Liver (tissue), 9 donors: Measurements from ENCODE around the gene MIER3. TPM values are rescaled to one million over a fixed set of nuclear protein-coding genes. Genes with fewer than 3 reads are reported as not detected.

Experiments
- DNase-seq: peaks from one replicate; pipeline ENCODE4 v3.0.0-alpha.2; 2017; ENCODE audit warnings: low spot score
- H3K27ac ChIP-seq, 2 donors: one replicate each; pipeline ENCODE4 v1.7.0; 2013; ENCODE audit warnings: inconsistent platforms in 2 of 2, low read length in 2 of 2, control low read depth in 1 of 2, low read depth in 1 of 2, mild to moderate bottlenecking in 1 of 2
- H3K27me3 ChIP-seq, 4 donors: one replicate each; pipeline versions ENCODE4 v1.6.1 to v1.7.0; 2013; ENCODE audit warnings: low read length in 3 of 4, inconsistent platforms in 1 of 4, mild to moderate bottlenecking in 1 of 4, moderate library complexity in 1 of 4; ENCODE audit not compliant: control insufficient read depth in 4 of 4, insufficient read depth in 4 of 4
- H3K36me3 ChIP-seq, 4 donors: one replicate each; pipeline versions ENCODE4 v1.6.1 to v1.7.0; 2013; ENCODE audit warnings: low read length in 3 of 4, mild to moderate bottlenecking in 3 of 4, low read depth in 1 of 4, moderate library complexity in 1 of 4; ENCODE audit not compliant: control insufficient read depth in 4 of 4, insufficient read depth in 3 of 4
- H3K4me1 ChIP-seq, 4 donors: one replicate each; pipeline versions ENCODE4 v1.6.1 to v1.7.0; 2013; ENCODE audit warnings: low read length in 3 of 4, mild to moderate bottlenecking in 3 of 4, moderate library complexity in 1 of 4; ENCODE audit not compliant: control insufficient read depth in 4 of 4, insufficient read depth in 4 of 4
- H3K4me3 ChIP-seq, 3 donors: one replicate each; pipeline versions ENCODE4 v1.6.1 to v1.7.0; 2013; ENCODE audit warnings: low read length in 3 of 3, control low read depth in 1 of 3, low read depth in 1 of 3, mild to moderate bottlenecking in 1 of 3
- H3K9ac ChIP-seq, 2 donors: one replicate each; pipeline ENCODE4 v1.7.0; 2013; ENCODE audit warnings: low read length in 2 of 2, mild to moderate bottlenecking in 2 of 2, moderate library complexity in 2 of 2, control low read depth in 1 of 2, low read depth in 1 of 2
- H3K9me3 ChIP-seq, 4 donors: one replicate each; pipeline versions ENCODE4 v1.6.1 to v1.7.0; 2013; ENCODE audit warnings: low read length in 3 of 4; ENCODE audit not compliant: control insufficient read depth in 4 of 4
- ATF3 ChIP-seq: IDR thresholded peaks from 2 replicates; pipeline ENCODE4 v1.6.1; 2016; ENCODE audit warnings: antibody characterized with exemption
- CTCF ChIP-seq: fragments of 150-350 bp; IDR thresholded peaks from 2 replicates; pipeline ENCODE4 v1.5.1; 2017; ENCODE audit warnings: improper control_type of control experiment, low read depth, low read length; ENCODE audit not compliant: missing input control
- EGR1 ChIP-seq, 2 donors: IDR thresholded peaks; 2 replicates each; pipeline ENCODE4 v1.6.1; 2016 to 2018; ENCODE audit warnings: antibody characterized with exemption in 2 of 2, low read depth in 2 of 2
- FOXA1 ChIP-seq: IDR thresholded peaks from 2 replicates; pipeline ENCODE4 v1.6.1; 2016; ENCODE audit warnings: antibody characterized with exemption
- FOXA2 ChIP-seq: IDR thresholded peaks from 2 replicates; pipeline ENCODE4 v1.6.1; 2016; ENCODE audit warnings: antibody characterized with exemption
- GABPA ChIP-seq, 2 donors: IDR thresholded peaks in 1 of 2; conservative IDR thresholded peaks in 1 of 2; 2 replicates each; pipeline ENCODE4 v1.6.1; 2016; ENCODE audit warnings: antibody characterized with exemption in 2 of 2, mild to moderate bottlenecking in 1 of 2, moderate library complexity in 1 of 2
- HNF4A ChIP-seq, 2 donors: conservative IDR thresholded peaks; 2 replicates each; pipeline ENCODE4 v1.6.1; 2016; ENCODE audit warnings: antibody characterized with exemption in 2 of 2, mild to moderate bottlenecking in 2 of 2
- HNF4G ChIP-seq: IDR thresholded peaks from 2 replicates; pipeline ENCODE4 v1.6.1; 2016; ENCODE audit warnings: antibody characterized with exemption
- JUND ChIP-seq, 2 donors: IDR thresholded peaks; 2 replicates each; pipeline ENCODE4 v1.6.1; 2016; ENCODE audit warnings: antibody characterized with exemption in 2 of 2
- MAX ChIP-seq: IDR thresholded peaks from 2 replicates; pipeline ENCODE4 v1.6.1; 2016; ENCODE audit warnings: antibody characterized with exemption
- NR2F2 ChIP-seq: IDR thresholded peaks from 2 replicates; pipeline ENCODE4 v1.6.1; 2016; ENCODE audit warnings: antibody characterized with exemption
- RAD21 ChIP-seq, 2 donors: IDR thresholded peaks; 2 replicates each; pipeline ENCODE4 v1.6.1; 2016; ENCODE audit warnings: antibody characterized with exemption in 2 of 2, mild to moderate bottlenecking in 2 of 2
- REST ChIP-seq: IDR thresholded peaks from 2 replicates; pipeline ENCODE4 v1.6.1; 2016; ENCODE audit warnings: antibody characterized with exemption, mild to moderate bottlenecking
- RXRA ChIP-seq, 2 donors: IDR thresholded peaks; 2 replicates each; pipeline ENCODE4 v1.6.1; 2017 to 2018; ENCODE audit warnings: antibody characterized with exemption in 2 of 2, mild to moderate bottlenecking in 1 of 2
- SP1 ChIP-seq: IDR thresholded peaks from 2 replicates; pipeline ENCODE4 v1.6.1; 2018; ENCODE audit warnings: antibody characterized with exemption, mild to moderate bottlenecking
- TAF1 ChIP-seq: conservative IDR thresholded peaks from 2 replicates; pipeline ENCODE4 v1.6.1; 2016; ENCODE audit warnings: antibody characterized with exemption, mild to moderate bottlenecking
- YY1 ChIP-seq: IDR thresholded peaks from 2 replicates; pipeline ENCODE4 v1.6.1; 2016; ENCODE audit warnings: antibody characterized with exemption, mild to moderate bottlenecking
- ZBTB33 ChIP-seq: IDR thresholded peaks from 2 replicates; pipeline ENCODE4 v1.6.1; 2016; ENCODE audit warnings: antibody characterized with exemption
- WGBS: extraction: QIAGEN DNeasy Blood & Tissue Kit; methylation state at CpG from one replicate; pipeline ENCODE4 v1.1.7; 2013; 5-methylcytosine and 5-hydroxymethylcytosine counted together
- polyA plus RNA-seq, 2 donors: library from polyadenylated mRNA; stranded (reverse) in 1 of 2; unstranded in 1 of 2; fragments of 200-250 nt in 1 of 2; fragments of >200 nt in 1 of 2; fragmentation: Nextera tagmentation in 1 of 2; extraction: Ambion mirVana in 1 of 2; gene quantifications; one replicate each; pipeline versions ENCODE4 v1.2.1 to v1.2.3, GENCODE V29; 2013 to 2015
- total RNA-seq, 2 donors: library from RNA; depleted of rRNA; stranded (reverse); fragments of >200 nt; gene quantifications; one replicate each; pipeline ENCODE4 v1.2.3, GENCODE V29; 2014
- donor health status: healthy.
- donor health status: healthy.
- donor health status: healthy.
- donor health status: healthy.
- donor health status: healthy.

The MIER3 gene
- total and polyA plus RNA-seq, 4 donors, result 4.1 to 15.5 (median 8.1) TPM

- no peak overlapping the region for H3K4me3 ChIP-seq
- H3K36me3 ChIP-seq, result no peaks in the 10 kb centered on the region
- H3K9ac ChIP-seq, result no peak overlapping the region
- H3K4me1 ChIP-seq, result no peaks in the 10 kb centered on the region
- no peaks in the 10 kb centered on the region for H3K27me3 ChIP-seq
- no peak for DNase-seq
- 89% methylated on average over 4 of the region's 4 CpGs for WGBS
- H3K27ac ChIP-seq, result no peak overlapping the region
- H3K9me3 ChIP-seq, result no peaks in the 10 kb centered on the region
- no peak for TF ChIP-seq RXRA (IDR thresholded peaks at IDR 0.05)
- no peak for TF ChIP-seq EGR1 (IDR thresholded peaks at IDR 0.05; ENCODE audit: low read depth in 2 of 2)
- TF ChIP-seq FOXA1, result no peak
- no peak for TF ChIP-seq ATF3
- no peak for TF ChIP-seq CTCF
- TF ChIP-seq GABPA (IDR thresholded peaks at IDR 0.05 in 1 of 2, conservative IDR thresholded peaks at IDR 0.05 in 1 of 2), result no peak
- no peak for TF ChIP-seq MAX
- TF ChIP-seq TAF1, result no peak
- TF ChIP-seq RAD21 (IDR thresholded peaks at IDR 0.05), result no peak
- TF ChIP-seq SP1, result no peak
- no peak for TF ChIP-seq JUND (IDR thresholded peaks at IDR 0.05)
- TF ChIP-seq ZBTB33, result no peak
- no peak for TF ChIP-seq REST
- no peak for TF ChIP-seq FOXA2
- TF ChIP-seq NR2F2, result no peak
- no peak for TF ChIP-seq HNF4G
- no peak for TF ChIP-seq YY1
- TF ChIP-seq HNF4A (conservative IDR thresholded peaks at IDR 0.05), result no peak
These were observed 36.6 kb upstream of the MIER3 start for GRCh38 chr5:56988490-56988889.
